Measurements from ENCODE around the gene PTPRN2.

DNA sequence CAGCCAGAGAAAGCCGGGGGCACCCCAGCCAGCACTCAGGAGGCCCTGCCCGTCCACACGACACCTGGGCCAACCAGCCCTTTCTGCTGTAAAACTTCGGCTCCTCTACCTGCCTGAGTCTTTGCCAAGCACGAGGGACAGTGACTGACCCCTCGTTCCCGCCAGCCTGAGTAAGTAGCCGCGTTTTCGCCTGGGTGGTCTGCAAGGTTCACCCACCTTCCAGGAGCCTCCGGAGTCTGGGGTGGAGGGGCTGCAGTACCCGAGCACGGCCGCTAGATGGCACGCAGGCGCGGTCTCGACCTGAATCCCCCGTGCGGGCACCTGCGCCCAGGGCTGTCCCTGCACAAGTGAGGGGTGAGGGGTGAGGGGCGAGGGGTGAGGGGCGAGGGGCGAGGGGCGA, 192.7 kb downstream of the PTPRN2 start:
- TF ChIP-seq, protein P1, sequence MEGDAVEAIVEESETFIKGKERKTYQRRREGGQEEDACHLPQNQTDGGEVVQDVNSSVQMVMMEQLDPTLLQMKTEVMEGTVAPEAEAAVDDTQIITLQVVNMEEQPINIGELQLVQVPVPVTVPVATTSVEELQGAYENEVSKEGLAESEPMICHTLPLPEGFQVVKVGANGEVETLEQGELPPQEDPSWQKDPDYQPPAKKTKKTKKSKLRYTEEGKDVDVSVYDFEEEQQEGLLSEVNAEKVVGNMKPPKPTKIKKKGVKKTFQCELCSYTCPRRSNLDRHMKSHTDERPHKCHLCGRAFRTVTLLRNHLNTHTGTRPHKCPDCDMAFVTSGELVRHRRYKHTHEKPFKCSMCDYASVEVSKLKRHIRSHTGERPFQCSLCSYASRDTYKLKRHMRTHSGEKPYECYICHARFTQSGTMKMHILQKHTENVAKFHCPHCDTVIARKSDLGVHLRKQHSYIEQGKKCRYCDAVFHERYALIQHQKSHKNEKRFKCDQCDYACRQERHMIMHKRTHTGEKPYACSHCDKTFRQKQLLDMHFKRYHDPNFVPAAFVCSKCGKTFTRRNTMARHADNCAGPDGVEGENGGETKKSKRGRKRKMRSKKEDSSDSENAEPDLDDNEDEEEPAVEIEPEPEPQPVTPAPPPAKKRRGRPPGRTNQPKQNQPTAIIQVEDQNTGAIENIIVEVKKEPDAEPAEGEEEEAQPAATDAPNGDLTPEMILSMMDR (IDR thresholded peaks at IDR 0.05): peak; percentile 22 to 75 (median 71)
- no peak for TF ChIP-seq POLR2A (IDR thresholded peaks at IDR 0.05)
- TF ChIP-seq POLR2AphosphoS5 (IDR thresholded peaks at IDR 0.05): no peak

Data from sigmoid colon (tissue), 4 donors.